Stimulated activated CD8-positive, alpha-beta memory T cell treated with anti-CD3 and anti-CD28 coated beads, Interleukin-4, amount 100 ng/mL, for 48 hours (primary cell): ENCODE data around the gene APOBEC3C.
"Not testable (repeated sequence)": the region's sequence is repeated elsewhere in the genome, so short reads cannot be mapped to it uniquely, and the experiment has no call there.

Experiments used
- DNase-seq: peaks from one replicate; pipeline ENCODE4 v3.0.0-alpha.2; 2020

The APOBEC3C gene

GRCh38 chr22:39066442-39067276 lies 52.6 kb downstream of the APOBEC3C start:
- DNase-seq, result not testable (repeated sequence)

DNA sequence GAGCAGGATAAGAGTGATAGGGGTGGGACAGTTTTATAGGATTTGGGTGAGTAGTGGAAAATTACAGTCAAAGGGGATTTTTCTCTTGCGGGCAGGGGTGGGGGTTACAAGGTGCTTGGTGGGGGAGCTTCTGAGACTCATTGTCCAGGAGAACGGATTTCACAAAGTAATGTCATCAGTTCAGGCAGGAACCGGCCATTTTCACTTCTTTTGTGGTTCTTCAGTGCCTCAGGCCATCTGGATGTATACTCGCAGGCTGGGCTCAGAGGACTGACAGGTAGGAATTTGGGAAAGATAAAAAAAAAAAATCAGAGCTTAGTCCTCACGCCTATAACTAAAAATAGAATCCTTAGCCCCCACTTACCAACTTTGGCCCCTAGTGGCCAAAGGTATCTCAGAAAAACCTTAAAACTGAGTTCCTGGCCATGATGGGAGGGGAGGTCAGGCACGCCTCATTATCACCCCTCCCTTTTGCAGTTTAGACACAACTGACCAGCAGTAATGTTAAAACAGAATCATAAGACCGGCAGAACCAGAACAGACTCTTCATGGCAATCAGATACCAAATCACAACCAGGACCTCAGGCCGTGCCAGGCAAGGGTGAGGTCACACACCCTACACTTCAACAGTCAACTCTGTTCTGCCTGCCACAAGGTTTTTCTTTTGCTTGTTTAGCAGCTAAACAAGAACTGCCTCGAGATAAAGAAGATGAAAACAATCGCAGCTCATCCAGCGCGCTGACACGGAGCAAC lies 54.2 kb downstream of the APOBEC3C start:
- DNase-seq, result no peak
